Measurements from ENCODE around the gene HNRNPD.

DNA sequence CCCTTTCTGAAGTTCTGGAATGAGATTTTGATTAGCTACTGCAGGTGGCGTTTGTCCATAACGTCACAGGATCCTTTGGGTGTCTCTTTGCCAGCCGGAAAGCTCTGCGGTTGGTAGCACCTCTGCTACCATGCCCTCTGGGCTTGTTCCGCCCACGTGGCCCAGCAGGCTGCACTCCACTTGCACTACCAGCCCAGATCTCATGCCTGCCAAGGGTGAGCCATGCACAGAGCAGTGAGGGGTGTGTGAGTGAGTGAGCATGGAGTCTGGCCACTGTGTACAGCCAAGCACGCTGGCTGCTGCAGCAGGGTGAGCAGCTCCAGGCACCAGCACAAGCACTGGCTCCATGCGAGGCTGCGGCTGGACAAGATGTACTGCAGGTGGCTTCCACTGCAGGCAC lies 6.6 kb upstream of the HNRNPD start:
- TF ChIP-seq, protein P1, sequence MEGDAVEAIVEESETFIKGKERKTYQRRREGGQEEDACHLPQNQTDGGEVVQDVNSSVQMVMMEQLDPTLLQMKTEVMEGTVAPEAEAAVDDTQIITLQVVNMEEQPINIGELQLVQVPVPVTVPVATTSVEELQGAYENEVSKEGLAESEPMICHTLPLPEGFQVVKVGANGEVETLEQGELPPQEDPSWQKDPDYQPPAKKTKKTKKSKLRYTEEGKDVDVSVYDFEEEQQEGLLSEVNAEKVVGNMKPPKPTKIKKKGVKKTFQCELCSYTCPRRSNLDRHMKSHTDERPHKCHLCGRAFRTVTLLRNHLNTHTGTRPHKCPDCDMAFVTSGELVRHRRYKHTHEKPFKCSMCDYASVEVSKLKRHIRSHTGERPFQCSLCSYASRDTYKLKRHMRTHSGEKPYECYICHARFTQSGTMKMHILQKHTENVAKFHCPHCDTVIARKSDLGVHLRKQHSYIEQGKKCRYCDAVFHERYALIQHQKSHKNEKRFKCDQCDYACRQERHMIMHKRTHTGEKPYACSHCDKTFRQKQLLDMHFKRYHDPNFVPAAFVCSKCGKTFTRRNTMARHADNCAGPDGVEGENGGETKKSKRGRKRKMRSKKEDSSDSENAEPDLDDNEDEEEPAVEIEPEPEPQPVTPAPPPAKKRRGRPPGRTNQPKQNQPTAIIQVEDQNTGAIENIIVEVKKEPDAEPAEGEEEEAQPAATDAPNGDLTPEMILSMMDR (conservative IDR thresholded peaks at IDR 0.05) = no peak
- no peak for TF ChIP-seq EZH2 (IDR thresholded peaks at IDR 0.05; ENCODE audit: low read depth)
